Activated naive CD4-positive, alpha-beta T cell treated with anti-CD3 and anti-CD28 coated beads for 36 hours (primary cell): ENCODE data around the gene TTYH1. TPM values are rescaled to one million over a fixed set of nuclear protein-coding genes. Genes with fewer than 3 reads are reported as not detected.
"Not testable (repeated sequence)": the region's sequence is repeated elsewhere in the genome, so short reads cannot be mapped to it uniquely, and the experiment has no call there.

ENCODE experiments used
- CTCF ChIA-PET: fragments of 350-600 bp; sonication (Branson Sonifier 250); formaldehyde crosslinking; loops from one replicate; lab custom pipeline; 2021; ENCODE audit warnings: antibody characterized with exemption; lab: Charles Lee
- DNase-seq: peaks from one replicate; pipeline ENCODE4 v3.0.0-alpha.2; 2020
- H3K27ac Mint-ChIP-seq: one replicate; pipeline ENCODE4 v1.8.0; 2021; ENCODE audit warnings: mild to moderate bottlenecking, mixed read lengths
- H3K27me3 Mint-ChIP-seq: one replicate; pipeline ENCODE4 v1.8.0; 2021; ENCODE audit warnings: low read depth, mixed read lengths
- H3K36me3 Mint-ChIP-seq: one replicate; pipeline ENCODE4 v1.8.0; 2021; ENCODE audit warnings: low read depth, mixed read lengths
- H3K4me1 Mint-ChIP-seq: one replicate; pipeline ENCODE4 v1.8.0; 2021; ENCODE audit warnings: low read depth, mixed read lengths
- H3K4me3 Mint-ChIP-seq: one replicate; pipeline ENCODE4 v1.8.0; 2021; ENCODE audit warnings: mild to moderate bottlenecking, moderate library complexity, mixed read lengths
- H3K9me3 Mint-ChIP-seq: one replicate; pipeline ENCODE4 v1.8.0; 2021; ENCODE audit warnings: mixed read lengths
- intact Hi-C: fragments of 100-400 bp; cut with micrococcal nuclease; formaldehyde crosslinking; loops from one replicate; pipeline ENCODE4 v1.15.1; 2023
- total RNA-seq, 2 experiments: library from RNA; stranded (reverse); gene quantifications; one replicate each; pipeline ENCODE4 v1.2.3, GENCODE V29; 2021

The TTYH1 gene
- total RNA-seq: not detected

- Mint-ChIP-seq H3K4me3 (no peak within 1 kb of the TSS), H3K36me3 (no peaks in the 10 kb centered on the region), H3K27ac (no peak within 1 kb of the TSS), H3K27me3 (peaks cover 29% of the 10 kb centered on the region), H3K4me1 (peaks cover 17% of the 10 kb centered on the region), H3K9me3 (no peaks in the 10 kb centered on the region)
- DNase-seq: peak; percentile 34
- CTCF ChIA-PET: interaction anchor here (0.7 to 0.9 kb wide), 2 partner anchors 24 to 32 kb away, joined by 3 read pairs; no protein-coding TSS in a partner anchor
- intact Hi-C loops: no loop called here
These were observed at the start of gene TTYH1 for GRCh38 chr19:54415208-54415900. TTYH1 (plus strand) TSS chr19:54415464; CDS start chr19:54415553, 89 bp downstream.

GRCh38 chr19:54365798-54366197, 49.5 kb upstream of the TTYH1 start:
- DNase-seq, H3K4me3 Mint-ChIP-seq, H3K27ac Mint-ChIP-seq, H3K9me3 Mint-ChIP-seq, H3K36me3 Mint-ChIP-seq: not testable (repeated sequence)
- Mint-ChIP-seq H3K4me1 (peaks cover 70% of the 10 kb centered on the region), H3K27me3 (peaks cover 11% of the 10 kb centered on the region)
- CTCF ChIA-PET: interaction anchor here (1.1 to 1.8 kb wide), 3 partner anchors 11 to 25 kb away, joined by 4 to 16 read pairs (median 4); no protein-coding TSS in a partner anchor
- intact Hi-C loops: loop anchor here (1.0 to 2.0 kb wide), 2 partner anchors 13 to 23 kb away; no protein-coding TSS in a partner anchor

- no peaks in the 10 kb centered on the region for H3K9me3 Mint-ChIP-seq
- H3K27me3 Mint-ChIP-seq: peaks cover 17% of the 10 kb centered on the region
- H3K27ac Mint-ChIP-seq: no peak overlapping the region
- H3K4me3 Mint-ChIP-seq: no peak overlapping the region
- peaks cover 67% of the 10 kb centered on the region for H3K4me1 Mint-ChIP-seq
- H3K36me3 Mint-ChIP-seq: peaks cover 1% of the 10 kb centered on the region
- intact Hi-C loops: no loop called here
- DNase-seq: no peak
- CTCF ChIA-PET: interaction anchor here (3.9 kb wide), 1 partner anchor 24 kb away, joined by 17 read pairs; no protein-coding TSS in a partner anchor
These were observed 48.5 kb upstream of the TTYH1 start for GRCh38 chr19:54366811-54367210.

- no peak for DNase-seq
- no peak overlapping the region for H3K27ac Mint-ChIP-seq
- peaks cover 63% of the 10 kb centered on the region for H3K4me1 Mint-ChIP-seq
- peak overlapping the region; percentile 57 for H3K4me3 Mint-ChIP-seq
- H3K36me3 Mint-ChIP-seq: no peaks in the 10 kb centered on the region
- peaks cover 20% of the 10 kb centered on the region for H3K27me3 Mint-ChIP-seq
- intact Hi-C loops: no loop called here
- no peaks in the 10 kb centered on the region for H3K9me3 Mint-ChIP-seq
- CTCF ChIA-PET: interaction anchor here (3.9 kb wide), 1 partner anchor 22 kb away, joined by 17 read pairs; no protein-coding TSS in a partner anchor
These were observed 46.1 kb upstream of the TTYH1 start for GRCh38 chr19:54369082-54369687.

- intact Hi-C loops: loop anchor here (1.0 kb wide), 1 partner anchor 8 kb away; no protein-coding TSS in a partner anchor
- not testable (repeated sequence) for DNase-seq, H3K27ac Mint-ChIP-seq, H3K36me3 Mint-ChIP-seq, H3K9me3 Mint-ChIP-seq
- peaks cover 22% of the 10 kb centered on the region for H3K27me3 Mint-ChIP-seq
- CTCF ChIA-PET: interaction anchor here (0.6 to 3.9 kb wide), 2 partner anchors 19 to 21 kb away, joined by 3 to 17 read pairs; no protein-coding TSS in a partner anchor
- peaks cover 64% of the 10 kb centered on the region for H3K4me1 Mint-ChIP-seq
- peak overlapping the region; percentile 57 for H3K4me3 Mint-ChIP-seq
These were observed 45.4 kb upstream of the TTYH1 start for GRCh38 chr19:54369688-54370433.

- H3K9me3 Mint-ChIP-seq, H3K27ac Mint-ChIP-seq, H3K36me3 Mint-ChIP-seq: not testable (repeated sequence)
- peak; percentile 87 for DNase-seq
- intact Hi-C loops: loop anchor here (1.0 kb wide), 1 partner anchor 8 kb away; no protein-coding TSS in a partner anchor
- peak overlapping the region; percentile 57 for H3K4me3 Mint-ChIP-seq
- H3K27me3 Mint-ChIP-seq: peaks cover 27% of the 10 kb centered on the region
- peaks cover 66% of the 10 kb centered on the region for H3K4me1 Mint-ChIP-seq
- CTCF ChIA-PET: interaction anchor here (0.6 to 3.9 kb wide), 2 partner anchors 18 to 20 kb away, joined by 3 to 17 read pairs; no protein-coding TSS in a partner anchor
These were observed 44.8 kb upstream of the TTYH1 start for GRCh38 chr19:54370434-54370796.

GRCh38 chr19:54371453-54371852, 43.8 kb upstream of the TTYH1 start:
- H3K9me3 Mint-ChIP-seq, intact Hi-C loops, DNase-seq, H3K36me3 Mint-ChIP-seq, H3K27ac Mint-ChIP-seq, H3K4me3 Mint-ChIP-seq: not testable (repeated sequence)
- H3K27me3 Mint-ChIP-seq: peaks cover 32% of the 10 kb centered on the region
- peaks cover 68% of the 10 kb centered on the region for H3K4me1 Mint-ChIP-seq
- CTCF ChIA-PET: interaction anchor here (1.0 to 2.0 kb wide), 4 partner anchors 15 to 47 kb away, joined by 3 to 13 read pairs (median 4); no protein-coding TSS in a partner anchor

- Mint-ChIP-seq H3K27ac (no peak overlapping the region), H3K4me3 (no peak overlapping the region), H3K27me3 (peaks cover 33% of the 10 kb centered on the region), H3K9me3 (no peaks in the 10 kb centered on the region), H3K36me3 (no peaks in the 10 kb centered on the region), H3K4me1 (peaks cover 75% of the 10 kb centered on the region)
- DNase-seq: no peak
- intact Hi-C loops: no loop called here
- CTCF ChIA-PET: interaction anchor here (0.8 to 2.4 kb wide), 2 partner anchors 17 to 19 kb away, joined by 3 to 10 read pairs; no protein-coding TSS in a partner anchor
These were observed 41.3 kb upstream of the TTYH1 start for GRCh38 chr19:54373781-54374631.

- not testable (repeated sequence) for H3K27ac Mint-ChIP-seq, H3K36me3 Mint-ChIP-seq
These were observed 39.9 kb upstream of the TTYH1 start for GRCh38 chr19:54375181-54375938.

GRCh38 chr19:54376610-54377285, 38.5 kb upstream of the TTYH1 start:
- Mint-ChIP-seq H3K4me1 (peaks cover 59% of the 10 kb centered on the region), H3K27me3 (peaks cover 18% of the 10 kb centered on the region), H3K36me3 (no peaks in the 10 kb centered on the region), H3K9me3 (peaks cover 2% of the 10 kb centered on the region), H3K4me3 (no peak overlapping the region), H3K27ac (no peak overlapping the region)
- intact Hi-C loops: loop anchor here (5.0 kb wide), 2 partner anchors 129 to 146 kb away; no protein-coding TSS in a partner anchor
- DNase-seq: no peak
- CTCF ChIA-PET: interaction anchor here (0.6 kb wide), 1 partner anchor 111 kb away, joined by 3 read pairs; no protein-coding TSS in a partner anchor

More at GRCh38 chr19:54375181-54375938, 39.9 kb upstream of the TTYH1 start:
- CTCF ChIA-PET: interaction anchor here (2.4 kb wide), 1 partner anchor 15 kb away, joined by 10 read pairs; no protein-coding TSS in a partner anchor
- Mint-ChIP-seq H3K4me3 (peak overlapping the region; percentile 50), H3K4me1 (peaks cover 69% of the 10 kb centered on the region), H3K27me3 (peaks cover 27% of the 10 kb centered on the region)
- not testable (repeated sequence) for DNase-seq, H3K9me3 Mint-ChIP-seq
- intact Hi-C loops: loop anchor here (5.0 kb wide), 2 partner anchors 128 to 147 kb away; no protein-coding TSS in a partner anchor
